GM21515 (cell line): ENCODE results near the gene CLSTN1.

Source experiments
- ATAC-seq: cut with Tn5 transposase; IDR thresholded peaks from one replicate; pipeline ENCODE4 v1.9.1; 2021; ENCODE audit not compliant: unreplicated experiment

CLSTN1 gene

GRCh38 chr1:9852004-9852403 is 28.2 kb upstream of the CLSTN1 start:
- ATAC-seq = no peak

DNA sequence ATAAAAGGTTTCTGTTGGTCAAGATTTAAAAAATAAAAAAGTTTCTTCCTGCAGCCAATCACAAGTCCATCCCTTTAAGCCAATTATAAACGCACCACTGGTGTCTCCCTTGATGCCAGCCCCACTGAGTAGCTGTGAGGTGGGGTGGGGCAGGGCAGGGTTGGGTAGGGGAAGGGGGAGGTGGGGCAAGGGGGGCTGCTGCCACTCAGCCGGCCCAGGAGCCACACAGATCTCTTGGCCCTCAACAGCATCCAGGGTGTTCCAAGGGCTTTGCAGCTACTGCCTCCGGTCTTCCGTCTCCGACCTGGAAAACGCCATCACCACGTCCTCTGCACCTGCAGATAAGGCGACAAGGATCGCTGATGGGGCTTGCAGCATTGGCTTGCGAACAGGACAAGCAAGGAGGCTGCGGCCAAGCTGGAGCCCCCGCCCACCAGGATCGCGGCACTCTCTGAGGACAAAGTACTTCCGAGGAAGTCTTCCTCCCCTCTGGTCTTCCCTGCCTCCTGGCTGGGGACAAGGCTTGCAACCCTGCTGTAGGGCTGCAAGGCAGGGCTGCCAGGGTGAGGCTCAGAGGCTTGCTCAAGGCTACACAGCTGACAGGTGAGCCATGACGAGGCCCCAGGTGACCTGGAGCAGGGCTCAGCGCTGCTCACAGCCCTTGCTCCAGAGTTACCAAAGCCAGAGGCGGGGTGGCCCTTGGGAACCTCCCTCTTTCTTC is 26.8 kb upstream of the CLSTN1 start:
- no peak for ATAC-seq

DNA sequence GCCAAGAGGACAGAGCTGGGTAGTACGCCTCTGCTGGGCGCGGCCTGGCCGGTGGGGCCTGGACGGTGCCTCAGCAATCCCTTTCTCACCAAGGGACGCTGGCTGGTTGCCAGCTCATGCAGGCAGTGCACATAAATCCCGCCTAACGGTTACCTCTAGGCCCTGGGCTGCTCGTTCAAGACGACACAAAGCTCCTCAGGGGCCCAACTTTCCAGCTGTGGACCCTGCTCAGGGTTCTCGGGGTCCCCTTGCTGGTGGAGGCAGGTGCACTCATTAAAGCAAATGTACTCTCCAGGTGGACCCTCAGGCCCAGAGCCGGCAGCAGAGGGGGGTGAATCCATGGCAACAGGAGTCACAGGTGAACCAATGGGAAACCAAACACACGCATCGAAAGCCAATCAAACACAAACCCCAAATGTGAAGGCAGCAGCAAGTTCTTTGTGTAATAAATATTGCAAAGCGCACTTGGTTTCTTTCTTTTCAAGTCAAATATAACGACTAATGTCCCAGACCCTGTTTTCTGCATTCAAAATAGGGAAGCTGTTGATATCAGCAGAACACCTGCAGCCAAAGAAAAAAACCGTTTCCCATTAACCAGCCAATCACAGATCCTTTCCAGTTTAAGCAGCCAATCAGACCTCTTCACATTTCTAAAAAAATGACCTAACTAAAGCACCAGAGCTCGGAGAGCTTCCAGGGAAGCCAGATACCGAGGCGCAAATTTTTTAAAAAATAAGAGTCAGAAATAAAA is 26.1 kb upstream of the CLSTN1 start:
- ATAC-seq = no peak

DNA sequence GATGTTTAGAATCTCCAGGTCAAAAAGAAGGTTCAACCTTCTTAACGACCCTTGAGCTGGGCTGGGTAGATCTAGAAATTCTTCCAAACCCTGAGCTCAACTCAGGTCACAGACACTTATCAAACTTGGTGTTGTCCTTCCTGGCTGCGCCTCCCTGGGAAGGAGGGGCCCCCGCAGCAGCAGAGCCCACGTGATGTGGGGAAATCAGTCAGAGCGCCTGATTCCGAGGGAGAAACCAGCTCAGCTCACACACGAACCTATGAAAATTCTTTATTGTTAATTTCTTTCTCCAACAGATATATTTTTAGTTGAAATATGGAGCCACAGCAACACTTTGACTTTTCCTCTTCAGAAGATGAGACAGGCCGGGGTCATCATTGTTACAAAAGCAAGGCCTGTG is 24.3 kb upstream of the CLSTN1 start:
- no peak for ATAC-seq

GRCh38 chr1:9847269-9847668 is 23.5 kb upstream of the CLSTN1 start:
- no peak for ATAC-seq

- no peak for ATAC-seq
Observed at GRCh38 chr1:9846611-9847171, 22.9 kb upstream of the CLSTN1 start.

DNA sequence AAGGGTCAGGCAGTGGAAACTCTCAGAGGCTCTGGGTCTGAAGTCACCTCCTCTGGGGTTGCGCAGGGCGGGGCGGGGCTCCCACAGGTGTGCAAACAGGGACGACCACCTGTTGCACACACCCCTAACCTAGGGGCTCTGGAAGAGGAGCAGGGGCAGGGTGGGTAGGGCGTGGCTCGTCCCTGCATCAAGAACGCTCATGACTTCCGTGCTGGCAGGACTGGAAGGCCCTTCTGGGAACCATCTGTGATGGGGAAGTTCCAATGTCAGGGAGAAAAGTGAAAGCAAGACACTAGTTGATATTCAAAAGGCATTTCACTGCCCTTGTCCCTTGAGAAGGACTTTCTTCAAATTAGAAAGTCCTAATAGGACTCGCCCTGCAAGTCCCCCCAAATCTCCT is 22.1 kb upstream of the CLSTN1 start:
- no peak for ATAC-seq

DNA sequence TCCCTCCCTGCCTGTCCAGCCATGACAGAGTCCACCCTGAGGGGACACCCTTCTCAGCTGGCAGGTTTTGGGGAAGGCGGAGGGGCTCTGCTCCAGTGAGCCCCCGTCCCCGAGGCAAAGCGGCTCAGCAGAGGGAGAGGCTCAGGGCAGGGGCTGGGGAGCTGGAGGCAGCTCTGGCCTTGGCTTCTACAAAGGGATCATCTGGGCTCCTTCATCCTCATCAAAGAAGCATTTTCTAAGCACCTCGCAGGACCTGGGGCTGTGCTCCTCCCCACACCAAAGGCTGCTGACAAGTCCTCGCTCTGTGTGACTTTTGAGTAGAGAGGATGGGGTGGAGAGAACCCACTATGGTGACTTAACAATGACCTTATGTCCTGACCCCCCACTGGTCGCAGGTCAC is 21.0 kb upstream of the CLSTN1 start:
- ATAC-seq = no peak

- no peak for ATAC-seq
Observed at GRCh38 chr1:9844106-9844505, 20.3 kb upstream of the CLSTN1 start.

GRCh38 chr1:9843576-9843945 is 19.8 kb upstream of the CLSTN1 start:
- no peak for ATAC-seq

- ATAC-seq = no peak
Observed at GRCh38 chr1:9842781-9843575, 19.2 kb upstream of the CLSTN1 start.

DNA sequence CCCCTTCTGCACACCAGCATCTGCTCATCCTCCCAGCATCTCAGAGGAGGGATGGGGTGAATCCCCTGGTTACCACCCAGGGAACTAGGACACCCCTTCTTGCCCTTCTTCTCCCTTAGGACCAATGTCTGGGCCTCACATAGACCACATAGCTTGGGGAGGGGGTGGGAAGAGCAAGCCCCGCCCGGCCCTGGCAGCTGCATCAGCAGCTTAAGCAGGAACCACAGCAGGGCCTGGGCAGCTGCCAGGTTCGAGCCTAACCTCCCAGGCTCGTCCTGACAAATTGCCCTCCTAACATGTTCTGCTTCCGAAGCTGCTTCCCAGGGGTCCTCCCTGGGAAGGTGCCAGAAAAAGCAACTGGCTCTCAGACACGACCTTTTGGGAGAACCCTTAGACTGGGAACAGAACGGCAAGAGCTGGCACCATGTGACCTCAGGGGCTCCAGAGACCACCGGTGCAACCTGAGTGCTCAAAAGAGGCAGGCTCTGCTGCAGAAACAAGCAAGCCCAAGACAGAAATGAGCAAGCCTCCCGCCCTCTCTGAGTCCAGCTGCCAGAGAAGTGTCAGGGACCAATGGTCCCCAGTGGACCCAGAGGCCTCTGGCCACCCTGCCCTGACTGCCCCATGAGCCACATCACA is 18.4 kb upstream of the CLSTN1 start:
- no peak for ATAC-seq

DNA sequence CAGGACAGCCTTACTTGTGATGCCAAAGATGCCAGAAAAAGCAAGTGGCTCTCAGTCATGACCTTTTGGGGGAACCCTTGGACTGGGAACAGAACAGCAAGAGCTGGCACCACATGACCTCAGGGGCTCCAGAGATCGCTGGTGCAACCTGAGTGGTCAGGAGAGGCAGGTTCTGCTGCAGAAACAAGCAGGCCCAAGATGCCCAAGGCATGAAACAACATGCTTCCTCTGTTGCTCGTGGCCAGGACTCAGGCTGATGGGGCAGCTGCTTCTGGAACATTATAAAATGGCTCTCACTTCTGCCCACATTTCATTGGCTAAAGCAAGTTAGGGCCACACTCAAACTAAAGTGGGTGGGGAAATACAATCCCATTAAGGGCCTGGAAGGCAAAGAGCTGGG is 17.7 kb upstream of the CLSTN1 start:
- ATAC-seq = no peak

- no peak for ATAC-seq
Observed at GRCh38 chr1:9840176-9840575, 16.4 kb upstream of the CLSTN1 start.

DNA sequence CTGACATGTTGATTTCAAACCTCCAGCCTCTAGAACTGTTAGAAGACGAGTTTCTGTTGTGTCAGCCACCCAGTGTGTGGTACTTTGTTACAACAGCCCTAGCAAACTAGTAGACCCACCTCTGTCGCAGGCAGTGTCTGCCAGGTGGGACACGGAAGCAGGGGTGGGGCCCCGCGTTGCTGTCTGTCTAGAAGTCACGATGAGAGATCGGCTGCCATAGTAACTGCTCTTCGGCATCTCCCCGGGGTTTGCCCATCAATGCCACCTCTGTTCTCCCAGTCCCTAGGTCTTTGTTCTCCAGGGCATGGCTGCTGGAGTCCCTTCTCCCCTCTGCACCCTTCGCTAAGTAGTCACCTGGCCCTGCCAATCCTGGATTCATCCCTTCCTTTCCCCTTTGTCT is 15.2 kb upstream of the CLSTN1 start:
- no peak for ATAC-seq

DNA sequence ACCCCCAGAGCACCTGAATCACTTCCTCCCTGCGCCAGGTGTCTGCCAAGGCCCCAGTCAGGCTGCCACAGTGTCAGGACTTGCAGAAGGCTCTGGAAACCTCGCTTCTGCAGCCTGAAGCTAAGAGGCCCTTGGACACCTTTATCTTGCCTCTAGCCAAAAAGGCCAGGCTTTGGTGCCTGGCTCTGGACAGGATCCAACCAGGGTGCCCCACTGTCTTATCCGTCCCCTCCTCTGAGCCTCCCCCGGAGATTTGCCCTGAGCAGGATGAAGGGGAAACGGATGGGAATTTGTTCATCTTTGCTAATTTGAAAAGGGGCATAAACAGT is 12.8 kb upstream of the CLSTN1 start:
- no peak for ATAC-seq

DNA sequence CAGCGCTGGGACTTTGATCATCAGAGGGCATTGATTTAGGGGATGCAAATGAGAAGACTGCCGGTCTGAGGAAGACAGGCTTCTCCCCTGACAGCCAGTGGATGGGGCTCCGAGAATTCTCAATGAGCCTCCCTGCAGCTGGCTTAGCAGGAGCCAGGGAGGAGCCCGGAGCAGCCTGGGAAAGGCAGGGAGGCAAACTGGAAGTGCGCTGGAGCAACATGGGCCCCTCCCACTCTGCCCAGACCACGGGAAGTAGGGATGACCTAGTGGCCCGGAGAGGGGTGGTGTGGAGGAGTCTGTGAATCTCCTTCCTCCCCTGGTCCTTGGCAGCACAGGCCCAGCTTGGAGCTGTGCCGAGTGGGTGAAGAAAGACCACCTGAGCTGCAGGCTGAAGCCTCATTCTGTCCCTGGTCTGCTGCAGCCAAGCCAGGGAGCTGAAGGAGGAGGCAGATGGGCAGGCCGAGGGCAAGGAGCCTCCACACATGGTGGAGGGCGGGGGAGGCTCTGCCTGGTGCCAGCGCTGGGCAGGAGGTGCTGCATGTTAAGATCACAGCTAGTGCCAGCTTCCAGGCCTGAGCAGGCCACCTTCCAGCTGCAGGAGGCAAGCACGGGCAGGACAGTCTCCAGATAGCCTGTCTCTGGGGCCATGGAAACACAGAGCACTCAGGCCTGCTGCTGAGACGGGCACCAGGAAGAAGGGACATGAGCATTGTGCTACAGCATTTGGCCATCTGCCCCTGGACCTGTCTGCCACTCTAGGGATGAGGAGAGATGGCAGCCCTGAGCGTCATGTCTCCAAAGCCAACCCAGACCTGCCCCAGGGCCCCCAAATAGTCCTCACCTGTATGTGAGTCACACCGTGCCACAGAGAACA is 12.2 kb upstream of the CLSTN1 start:
- ATAC-seq = no peak

- no peak for ATAC-seq
Observed at GRCh38 chr1:9835404-9835757, 11.6 kb upstream of the CLSTN1 start.

- ATAC-seq = no peak
Observed at GRCh38 chr1:9833632-9834031, 9.9 kb upstream of the CLSTN1 start.

- no peak for ATAC-seq
Observed at GRCh38 chr1:9827558-9828185, 3.9 kb upstream of the CLSTN1 start.
